HEK293 (cell line): ENCODE results near the gene PNN.

Experiments
- ZNF274 ChIP-seq, 2 experiments: fragments of 200-500 bp in 1 of 2; fragments of 450-650 bp in 1 of 2; sonication (Bioruptor generic) in 1 of 2; formaldehyde crosslinking in 1 of 2; IDR thresholded peaks; 2 replicates each; pipeline versions ENCODE4 v1.5.1 to v1.6.1; 2014 to 2016; ENCODE audit warnings: borderline replicate concordance in 1 of 2, inconsistent platforms in 1 of 2, low read length in 1 of 2, missing biosample characterization in 1 of 2, missing genetic modification characterization in 1 of 2
- TF ChIP-seq, protein P1 (sequence below): fragments of 450-650 bp; formaldehyde crosslinking; IDR thresholded peaks from 2 replicates; pipeline ENCODE4 v1.5.1; 2016; ENCODE audit warnings: missing biosample characterization, missing genetic modification characterization

DNA sequence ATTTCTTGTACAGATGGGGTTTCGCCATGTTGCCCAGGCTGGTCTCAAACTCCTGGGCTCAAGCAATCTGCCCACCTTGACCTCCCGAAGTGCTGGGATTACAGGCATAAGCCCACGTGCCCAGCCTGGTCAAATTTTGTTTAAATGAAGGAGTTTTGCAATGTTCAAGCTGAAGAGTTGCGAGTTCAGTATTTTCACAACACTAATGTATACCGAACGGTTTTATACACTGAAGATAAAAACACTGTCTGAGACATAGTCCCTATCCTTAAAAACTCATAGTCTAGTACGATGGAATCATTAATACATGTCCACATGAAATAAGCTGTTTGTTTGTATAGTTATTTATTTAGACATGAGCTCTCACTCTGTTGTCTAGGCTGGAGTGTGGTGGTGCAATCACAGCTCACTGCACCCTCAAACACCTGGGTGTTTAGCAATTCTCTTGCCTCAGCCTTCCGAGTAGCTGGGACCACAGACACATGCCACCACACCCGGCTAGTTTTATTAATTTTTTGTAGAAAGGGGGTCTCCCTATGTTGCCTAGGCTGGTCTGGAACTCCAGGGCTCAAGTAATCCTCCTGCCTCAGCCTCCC, 20.4 kb upstream of the PNN start:
- TF ChIP-seq, protein P1, sequence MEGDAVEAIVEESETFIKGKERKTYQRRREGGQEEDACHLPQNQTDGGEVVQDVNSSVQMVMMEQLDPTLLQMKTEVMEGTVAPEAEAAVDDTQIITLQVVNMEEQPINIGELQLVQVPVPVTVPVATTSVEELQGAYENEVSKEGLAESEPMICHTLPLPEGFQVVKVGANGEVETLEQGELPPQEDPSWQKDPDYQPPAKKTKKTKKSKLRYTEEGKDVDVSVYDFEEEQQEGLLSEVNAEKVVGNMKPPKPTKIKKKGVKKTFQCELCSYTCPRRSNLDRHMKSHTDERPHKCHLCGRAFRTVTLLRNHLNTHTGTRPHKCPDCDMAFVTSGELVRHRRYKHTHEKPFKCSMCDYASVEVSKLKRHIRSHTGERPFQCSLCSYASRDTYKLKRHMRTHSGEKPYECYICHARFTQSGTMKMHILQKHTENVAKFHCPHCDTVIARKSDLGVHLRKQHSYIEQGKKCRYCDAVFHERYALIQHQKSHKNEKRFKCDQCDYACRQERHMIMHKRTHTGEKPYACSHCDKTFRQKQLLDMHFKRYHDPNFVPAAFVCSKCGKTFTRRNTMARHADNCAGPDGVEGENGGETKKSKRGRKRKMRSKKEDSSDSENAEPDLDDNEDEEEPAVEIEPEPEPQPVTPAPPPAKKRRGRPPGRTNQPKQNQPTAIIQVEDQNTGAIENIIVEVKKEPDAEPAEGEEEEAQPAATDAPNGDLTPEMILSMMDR = no peak
- TF ChIP-seq ZNF274 (IDR thresholded peaks at IDR 0.05; ENCODE audit: low read length) (no peak), ZNF274 (tag by site-specific recombination; IDR thresholded peaks at IDR 0.05; ENCODE audit: borderline replicate concordance) (no peak)
